ENCODE data around the gene CASTOR1. TPM values are rescaled to one million over a fixed set of nuclear protein-coding genes. Genes with fewer than 3 reads are reported as not detected.
A peak's percentile ranks its signal among the peaks of the same experiment; 100 is the strongest.

Gene CASTOR1
- total RNA-seq, 1 donor, result 4.9 TPM

GRCh38 chr22:30272781-30273601 lies 16.3 kb downstream of the CASTOR1 start:
- DNase-seq (ENCODE audit: low read depth), result no peak
- TF ChIP-seq, protein P1, sequence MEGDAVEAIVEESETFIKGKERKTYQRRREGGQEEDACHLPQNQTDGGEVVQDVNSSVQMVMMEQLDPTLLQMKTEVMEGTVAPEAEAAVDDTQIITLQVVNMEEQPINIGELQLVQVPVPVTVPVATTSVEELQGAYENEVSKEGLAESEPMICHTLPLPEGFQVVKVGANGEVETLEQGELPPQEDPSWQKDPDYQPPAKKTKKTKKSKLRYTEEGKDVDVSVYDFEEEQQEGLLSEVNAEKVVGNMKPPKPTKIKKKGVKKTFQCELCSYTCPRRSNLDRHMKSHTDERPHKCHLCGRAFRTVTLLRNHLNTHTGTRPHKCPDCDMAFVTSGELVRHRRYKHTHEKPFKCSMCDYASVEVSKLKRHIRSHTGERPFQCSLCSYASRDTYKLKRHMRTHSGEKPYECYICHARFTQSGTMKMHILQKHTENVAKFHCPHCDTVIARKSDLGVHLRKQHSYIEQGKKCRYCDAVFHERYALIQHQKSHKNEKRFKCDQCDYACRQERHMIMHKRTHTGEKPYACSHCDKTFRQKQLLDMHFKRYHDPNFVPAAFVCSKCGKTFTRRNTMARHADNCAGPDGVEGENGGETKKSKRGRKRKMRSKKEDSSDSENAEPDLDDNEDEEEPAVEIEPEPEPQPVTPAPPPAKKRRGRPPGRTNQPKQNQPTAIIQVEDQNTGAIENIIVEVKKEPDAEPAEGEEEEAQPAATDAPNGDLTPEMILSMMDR (IDR thresholded peaks at IDR 0.05; ENCODE audit: insufficient read depth, low read length), result no peak
- H3K4me3 ChIP-seq (ENCODE audit: low read depth, low read length), result no peak overlapping the region

GRCh38 chr22:30270832-30271231 lies 18.5 kb downstream of the CASTOR1 start:
- no peak overlapping the region for H3K4me3 ChIP-seq (ENCODE audit: low read depth, low read length)
- DNase-seq (ENCODE audit: low read depth), result peak; percentile 70
- TF ChIP-seq, protein P1 (IDR thresholded peaks at IDR 0.05; ENCODE audit: insufficient read depth, low read length), result no peak

DNA sequence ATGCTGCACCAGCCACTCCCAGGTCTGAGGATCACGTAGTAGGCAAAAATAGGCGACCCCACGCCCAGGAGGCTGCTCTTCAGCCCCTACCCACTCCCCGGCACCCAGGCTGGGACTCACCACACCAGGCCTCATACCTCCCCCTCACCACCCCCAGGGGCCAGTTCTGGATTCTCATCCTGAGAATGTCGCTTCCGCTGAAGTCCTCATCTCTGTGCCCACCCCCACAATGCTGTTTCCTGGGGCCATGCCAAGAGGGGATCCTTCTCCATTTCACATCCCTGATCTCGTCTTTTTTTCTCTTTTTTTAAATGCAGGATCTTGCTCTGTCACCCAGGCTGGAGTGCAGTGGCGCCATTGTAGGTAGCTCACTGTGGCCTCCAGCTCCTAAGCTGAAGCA lies 21.0 kb downstream of the CASTOR1 start:
- TF ChIP-seq, protein P1 (IDR thresholded peaks at IDR 0.05; ENCODE audit: insufficient read depth, low read length), result no peak
- no peak overlapping the region for H3K4me3 ChIP-seq (ENCODE audit: low read depth, low read length)
- no peak for DNase-seq (ENCODE audit: low read depth)

- no peak for DNase-seq (ENCODE audit: low read depth)
- H3K4me3 ChIP-seq (ENCODE audit: low read depth, low read length), result no peak overlapping the region
- TF ChIP-seq, protein P1 (IDR thresholded peaks at IDR 0.05; ENCODE audit: insufficient read depth, low read length), result no peak
Measured at GRCh38 chr22:30267382-30268302, 21.7 kb downstream of the CASTOR1 start.

DNA sequence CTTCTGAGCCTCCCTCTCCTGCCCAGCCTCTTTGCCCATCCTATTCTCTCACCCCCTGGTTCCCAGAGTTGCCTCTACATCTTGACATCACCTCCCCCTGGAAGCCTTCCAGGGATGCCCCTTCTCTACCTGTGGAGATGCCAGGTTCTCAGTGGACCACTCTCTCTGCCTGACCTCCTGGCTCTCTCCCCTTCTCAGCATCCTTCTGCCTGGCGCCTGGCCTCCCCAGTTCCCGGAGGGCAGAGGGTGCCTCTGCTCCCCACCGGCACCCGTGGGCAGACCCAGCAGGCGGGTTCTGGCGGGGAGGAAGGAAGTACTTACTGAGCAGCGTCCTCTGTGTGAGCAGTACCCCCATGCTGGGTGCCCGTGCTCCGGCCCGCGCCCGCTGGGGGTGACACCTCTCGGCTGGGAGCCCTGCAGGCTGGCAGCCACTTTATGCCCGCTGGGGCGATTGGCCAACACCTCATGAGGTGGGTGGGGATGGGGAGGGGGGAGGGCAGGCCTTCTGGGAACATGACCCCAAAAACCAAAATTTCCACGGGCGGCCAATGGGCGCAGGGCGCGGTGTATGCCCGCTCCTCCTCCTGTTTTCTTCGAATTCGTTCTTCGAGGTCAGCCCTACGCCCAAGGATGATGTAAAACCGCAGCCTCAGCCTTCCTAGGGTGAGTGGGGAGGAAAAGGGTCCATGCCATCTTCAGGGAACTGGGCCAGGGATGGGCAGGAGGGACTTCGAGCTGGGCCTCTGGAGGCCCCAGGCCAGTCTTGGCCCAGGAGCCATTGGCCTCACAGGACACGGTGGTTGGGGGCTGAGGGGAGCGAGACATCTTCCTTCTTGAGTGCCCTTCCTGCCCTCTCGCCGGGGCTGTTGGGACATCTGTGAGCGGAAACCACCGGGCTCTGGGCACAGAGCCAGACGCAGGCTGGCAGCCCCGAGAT lies 22.6 kb downstream of the CASTOR1 start, which contains the start of gene OSM:
OSM (minus strand) TSS at position 407 of the 937 bp plus-strand sequence; CDS start at position 355, 52 bp downstream.
- H3K4me3 ChIP-seq (ENCODE audit: low read depth, low read length), result no peak within 1 kb of the TSS
- no peak for DNase-seq (ENCODE audit: low read depth)
- TF ChIP-seq, protein P1 (IDR thresholded peaks at IDR 0.05; ENCODE audit: insufficient read depth, low read length), result no peak
